Endothelial cell (in vitro differentiated cells): ENCODE measurements around the gene POLR3H. TPM values are rescaled to one million over a fixed set of nuclear protein-coding genes. Genes with fewer than 3 reads are reported as not detected.
"Not testable (repeated sequence)": the region's sequence is repeated elsewhere in the genome, so short reads cannot be mapped to it uniquely, and the experiment has no call there.

Experiments
- DNase-seq: peaks from one replicate; pipeline ENCODE4 v3.0.0; 2021; ENCODE audit warnings: low spot score
- H3K27ac Mint-ChIP-seq: one replicate; pipeline ENCODE4 v1.8.0; 2021; ENCODE audit warnings: mixed read lengths, inconsistent platforms; ENCODE audit not compliant: unreplicated experiment
- H3K27me3 Mint-ChIP-seq: one replicate; pipeline ENCODE4 v1.8.0; 2021; ENCODE audit warnings: mild to moderate bottlenecking, moderate library complexity, mixed read lengths, inconsistent platforms; ENCODE audit not compliant: unreplicated experiment
- H3K36me3 Mint-ChIP-seq: one replicate; pipeline ENCODE4 v1.8.0; 2021; ENCODE audit warnings: mild to moderate bottlenecking, low read depth, mixed read lengths, inconsistent platforms; ENCODE audit not compliant: unreplicated experiment
- H3K4me1 Mint-ChIP-seq: one replicate; pipeline ENCODE4 v1.8.0; 2021; ENCODE audit warnings: mild to moderate bottlenecking, mixed read lengths, inconsistent platforms; ENCODE audit not compliant: unreplicated experiment
- H3K4me3 Mint-ChIP-seq: one replicate; pipeline ENCODE4 v1.8.0; 2021; ENCODE audit warnings: mild to moderate bottlenecking, mixed read lengths, inconsistent platforms; ENCODE audit not compliant: unreplicated experiment
- H3K9me3 Mint-ChIP-seq: one replicate; pipeline ENCODE4 v1.8.0; 2021; ENCODE audit warnings: mixed read lengths, inconsistent platforms; ENCODE audit not compliant: unreplicated experiment
- total RNA-seq: library from RNA; stranded (reverse); fragmentation: NEBNext Ultra II Directional; extraction: Animal tissue kit (Norgen Biotek cat#: 25700); gene quantifications from one replicate; pipeline ENCODE4 v1.2.1, GENCODE V29; 2021; ENCODE audit not compliant: unreplicated experiment
- TF ChIP-seq, protein P1 (sequence below): fragments of 200-600 bp; sonication (generic); IDR thresholded peaks from one replicate; pipeline ENCODE4 v1.5.0; 2021; ENCODE audit warnings: antibody characterized with exemption; ENCODE audit not compliant: unreplicated experiment

Gene POLR3H
- total RNA-seq, 1 donor from 2014 or later: 20.8 TPM

GRCh38 chr22:41560095-41560471 is 15.8 kb upstream of the POLR3H start:
- Mint-ChIP-seq H3K36me3 (no peaks in the 10 kb centered on the region), H3K4me1 (peaks cover 3% of the 10 kb centered on the region), H3K27ac (no peak overlapping the region), H3K27me3 (peaks cover 6% of the 10 kb centered on the region), H3K9me3 (no peaks in the 10 kb centered on the region), H3K4me3 (no peak overlapping the region)
- DNase-seq: no peak
- TF ChIP-seq, protein P1, sequence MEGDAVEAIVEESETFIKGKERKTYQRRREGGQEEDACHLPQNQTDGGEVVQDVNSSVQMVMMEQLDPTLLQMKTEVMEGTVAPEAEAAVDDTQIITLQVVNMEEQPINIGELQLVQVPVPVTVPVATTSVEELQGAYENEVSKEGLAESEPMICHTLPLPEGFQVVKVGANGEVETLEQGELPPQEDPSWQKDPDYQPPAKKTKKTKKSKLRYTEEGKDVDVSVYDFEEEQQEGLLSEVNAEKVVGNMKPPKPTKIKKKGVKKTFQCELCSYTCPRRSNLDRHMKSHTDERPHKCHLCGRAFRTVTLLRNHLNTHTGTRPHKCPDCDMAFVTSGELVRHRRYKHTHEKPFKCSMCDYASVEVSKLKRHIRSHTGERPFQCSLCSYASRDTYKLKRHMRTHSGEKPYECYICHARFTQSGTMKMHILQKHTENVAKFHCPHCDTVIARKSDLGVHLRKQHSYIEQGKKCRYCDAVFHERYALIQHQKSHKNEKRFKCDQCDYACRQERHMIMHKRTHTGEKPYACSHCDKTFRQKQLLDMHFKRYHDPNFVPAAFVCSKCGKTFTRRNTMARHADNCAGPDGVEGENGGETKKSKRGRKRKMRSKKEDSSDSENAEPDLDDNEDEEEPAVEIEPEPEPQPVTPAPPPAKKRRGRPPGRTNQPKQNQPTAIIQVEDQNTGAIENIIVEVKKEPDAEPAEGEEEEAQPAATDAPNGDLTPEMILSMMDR: no peak

DNA sequence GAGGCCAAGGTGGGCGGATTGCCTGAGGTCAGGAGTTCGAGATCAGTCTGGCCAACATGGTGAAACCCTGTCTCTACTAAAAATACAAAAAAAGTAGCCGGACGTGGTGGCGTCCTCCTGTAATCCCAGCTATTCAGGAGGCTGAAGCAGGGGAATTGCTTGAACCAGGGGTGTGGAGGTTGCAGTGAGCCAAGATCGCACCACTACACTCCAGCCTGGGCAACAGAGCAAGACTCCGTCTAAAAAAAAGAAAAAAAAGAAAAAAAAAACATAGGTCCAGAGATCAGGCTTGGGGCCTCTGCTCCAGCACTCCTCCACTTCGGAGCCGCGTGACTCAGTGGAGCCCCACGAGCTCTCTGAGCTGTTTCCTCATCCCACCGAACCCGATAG is 14.0 kb upstream of the POLR3H start:
- H3K9me3 Mint-ChIP-seq, H3K4me3 Mint-ChIP-seq, H3K4me1 Mint-ChIP-seq, DNase-seq, H3K27me3 Mint-ChIP-seq, H3K36me3 Mint-ChIP-seq, H3K27ac Mint-ChIP-seq: not testable (repeated sequence)

- TF ChIP-seq, protein P1: no peak
- Mint-ChIP-seq H3K4me3 (no peak overlapping the region), H3K9me3 (no peaks in the 10 kb centered on the region), H3K36me3 (no peaks in the 10 kb centered on the region), H3K27me3 (peaks cover 8% of the 10 kb centered on the region), H3K4me1 (peaks cover 3% of the 10 kb centered on the region), H3K27ac (no peak overlapping the region)
- DNase-seq: no peak
These were observed 13.4 kb upstream of the POLR3H start for GRCh38 chr22:41557401-41558240.

- peaks cover 3% of the 10 kb centered on the region for H3K4me1 Mint-ChIP-seq
- H3K36me3 Mint-ChIP-seq: no peaks in the 10 kb centered on the region
- peaks cover 7% of the 10 kb centered on the region for H3K27me3 Mint-ChIP-seq
- H3K27ac Mint-ChIP-seq: no peak overlapping the region
- H3K9me3 Mint-ChIP-seq: no peaks in the 10 kb centered on the region
- TF ChIP-seq, protein P1: no peak
- no peak overlapping the region for H3K4me3 Mint-ChIP-seq
- DNase-seq: no peak
These were observed 12.3 kb upstream of the POLR3H start for GRCh38 chr22:41556561-41556960.

DNA sequence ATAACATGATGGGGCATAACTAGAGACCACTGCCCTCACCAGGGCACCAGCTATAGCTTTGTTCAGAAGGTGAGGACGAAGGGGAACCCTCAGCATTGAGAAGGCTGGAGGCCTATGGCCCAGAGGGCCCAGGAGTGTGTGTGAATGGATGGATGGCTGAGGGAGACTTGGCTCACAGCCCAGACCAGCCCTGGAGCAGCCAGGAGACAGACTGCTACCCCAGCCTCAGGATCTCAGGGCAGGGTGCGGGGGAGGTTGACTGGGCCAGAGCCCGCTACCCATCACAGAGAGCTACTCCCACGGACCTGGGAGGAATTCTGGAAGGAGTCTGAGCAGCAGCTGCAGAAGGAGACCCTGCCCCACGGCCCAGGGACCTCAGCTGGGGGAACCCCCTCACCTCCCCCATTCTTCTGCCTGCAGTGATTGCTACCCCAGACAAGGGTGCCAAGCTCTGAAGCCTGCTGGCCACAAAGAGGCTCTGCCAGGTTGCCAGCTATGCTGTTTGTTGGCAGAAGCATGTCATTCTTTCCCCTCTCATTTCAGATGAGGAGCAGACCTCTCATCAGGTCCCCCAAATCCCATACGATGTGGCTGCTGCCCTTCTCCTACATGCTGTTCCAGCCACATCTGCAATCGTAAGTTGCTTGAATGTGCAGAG is 11.2 kb upstream of the POLR3H start:
- Mint-ChIP-seq H3K36me3 (no peaks in the 10 kb centered on the region), H3K4me3 (no peak overlapping the region), H3K27me3 (peaks cover 7% of the 10 kb centered on the region), H3K27ac (no peak overlapping the region), H3K4me1 (no peaks in the 10 kb centered on the region), H3K9me3 (no peaks in the 10 kb centered on the region)
- no peak for DNase-seq
- TF ChIP-seq, protein P1: no peak
